K562 (cell line): Measurements from ENCODE around the gene CLSTN2. TPM values are rescaled to one million over a fixed set of nuclear protein-coding genes. Genes with fewer than 3 reads are reported as not detected.

Source experiments
- ATAC-seq: fragments of 200-7000 bp; cut with Tn5 transposase; 3 replicates; pipeline ENCODE4 v1.9.1; 2020; ENCODE audit warnings: moderate library complexity
- BruUV-seq: library from RNA; stranded (reverse); fragments of 400-500 nt; replicated peaks from 2 replicates; lab custom pipeline; 2021; lab: Mats Ljungman, UMichigan
- CTCF ChIA-PET: fragments of 300-600 bp; formaldehyde crosslinking; extraction: SDS; loops from one replicate; lab custom pipeline; 2021; ENCODE audit warnings: low intra/inter-chr PET ratio; lab: Yijun Ruan, JAX
- POLR2A ChIA-PET: fragments of 300-600, 350-650 bp; sonication (Branson Sonifier 250); formaldehyde crosslinking; extraction: SDS; loops from one replicate; lab custom pipeline; 2021; ENCODE audit warnings: antibody characterized with exemption, inconsistent platforms; lab: Yijun Ruan, JAX
- DNase-seq, 4 experiments: peaks; one replicate each; pipeline versions ENCODE4 v3.0.0 to v3.0.0-alpha.2; 2011 to 2018; ENCODE audit warnings: low spot score in 3 of 4, mixed read lengths in 3 of 4; ENCODE audit errors: extremely low read depth in 1 of 4
- FAIRE-seq: peaks from 2 replicates; lab custom pipeline; 2011; peaks lifted over from hg19 to GRCh38; lab: Jason Lieb, UNC
- H2AFZ ChIP-seq: 2 replicates; pipeline ENCODE4 v1.6.0; 2011; ENCODE audit warnings: low read depth, low read length, control low read depth, inconsistent platforms
- H3K27ac ChIP-seq: fragments of 200-600 bp; 3 replicates; pipeline ENCODE4 v1.8.0; 2011; ENCODE audit warnings: low read depth, mild to moderate bottlenecking, control low read depth, inconsistent platforms, low read length, moderate library complexity, mixed read lengths; ENCODE audit errors: extremely low read depth
- H3K27me3 ChIP-seq, 2 experiments: fragments of 300-600 bp in 1 of 2; 2 replicates in 1 of 2; 3 replicates in 1 of 2; pipeline versions ENCODE4 v1.6.0 to v1.8.0; 2011; ENCODE audit warnings: inconsistent platforms in 2 of 2, low read length in 2 of 2, mild to moderate bottlenecking in 1 of 2, mixed read lengths in 1 of 2, moderate library complexity in 1 of 2; ENCODE audit not compliant: control insufficient read depth in 2 of 2, insufficient read depth in 2 of 2
- H3K36me3 ChIP-seq: fragments of 300-600 bp; 3 replicates; pipeline ENCODE4 v1.8.0; 2011; ENCODE audit warnings: mild to moderate bottlenecking, low read length, inconsistent platforms; ENCODE audit not compliant: control insufficient read depth, insufficient read depth
- H3K4me1 ChIP-seq, 2 experiments: fragments of 200-600 bp in 1 of 2; replicated peaks in 1 of 2; 2 replicates in 1 of 2; 3 replicates in 1 of 2; pipeline versions ENCODE4 v1.5.1 to v1.8.0; 2011; ENCODE audit warnings: inconsistent platforms in 2 of 2, low read length in 2 of 2, mild to moderate bottlenecking in 1 of 2, mixed read lengths in 1 of 2, moderate library complexity in 1 of 2; ENCODE audit not compliant: control insufficient read depth in 2 of 2, insufficient read depth in 2 of 2
- H3K4me2 ChIP-seq: 2 replicates; pipeline ENCODE4 v1.6.1; 2011; ENCODE audit warnings: low read length, control low read depth, inconsistent platforms, mixed read lengths; ENCODE audit not compliant: insufficient read depth
- H3K4me3 ChIP-seq: fragments of 200-600 bp; sonication (generic), shearing (Covaris generic); 2 replicates; pipeline ENCODE4 v1.5.1; 2016; ENCODE audit warnings: control low read depth, inconsistent platforms
- H3K79me2 ChIP-seq: fragments of 200-600 bp; 3 replicates; pipeline ENCODE4 v1.8.0; 2011; ENCODE audit warnings: low read length, inconsistent platforms; ENCODE audit not compliant: control insufficient read depth, insufficient read depth
- H3K9ac ChIP-seq, 2 experiments: 2 replicates each; pipeline versions ENCODE4 v1.6.0 to v1.6.1; 2011; ENCODE audit warnings: low read depth in 2 of 2, low read length in 2 of 2, control low read depth in 1 of 2, inconsistent platforms in 1 of 2, mild to moderate bottlenecking in 1 of 2, mixed read lengths in 1 of 2; ENCODE audit not compliant: insufficient read depth in 1 of 2
- H3K9me1 ChIP-seq: one replicate; pipeline ENCODE4 v1.6.0; 2011; ENCODE audit warnings: inconsistent platforms, mild to moderate bottlenecking, low read length, moderate library complexity; ENCODE audit not compliant: control insufficient read depth, insufficient read depth
- H3K9me3 ChIP-seq: replicated peaks from 2 replicates; pipeline ENCODE4 v1.5.1; 2011; ENCODE audit warnings: low read depth, low read length, inconsistent platforms; ENCODE audit not compliant: control insufficient read depth, insufficient read depth
- H4K20me1 ChIP-seq: replicated peaks from 2 replicates; pipeline ENCODE4 v1.6.1; 2011; ENCODE audit warnings: low read length, inconsistent platforms, mixed read lengths; ENCODE audit not compliant: control insufficient read depth, insufficient read depth
- CAMTA2 ChIP-seq: fragments of 250-450 bp; sonication (Bioruptor Pico); conservative IDR thresholded peaks from 2 replicates; pipeline ENCODE4 v1.5.1; 2022
- CBX5 ChIP-seq: IDR thresholded peaks from 2 replicates; pipeline ENCODE4 v1.6.1; 2014; ENCODE audit warnings: low read depth, borderline replicate concordance
- CREB5 ChIP-seq: fragments of 250-450 bp; sonication (Bioruptor Pico); IDR thresholded peaks from 2 replicates; pipeline ENCODE4 v1.5.0; 2020; ENCODE audit warnings: mild to moderate bottlenecking
- CXXC5 ChIP-seq: fragments of 250-450 bp; sonication (Bioruptor Pico); IDR thresholded peaks from 2 replicates; pipeline ENCODE4 v1.8.0; 2022; ENCODE audit warnings: inconsistent platforms, mild to moderate bottlenecking, moderate library complexity
- DIDO1 ChIP-seq: fragments of 450-650 bp; IDR thresholded peaks from 2 replicates; pipeline ENCODE4 v1.6.1; 2016; ENCODE audit warnings: low read depth, missing biosample characterization, missing genetic modification characterization
- GABPB2 ChIP-seq: fragments of 250-450 bp; sonication (Bioruptor Pico); conservative IDR thresholded peaks from 2 replicates; pipeline ENCODE4 v1.5.1; 2021; ENCODE audit warnings: mild to moderate bottlenecking
- MNT ChIP-seq, 2 experiments: fragments of 450-650 bp; conservative IDR thresholded peaks; 2 replicates each; pipeline ENCODE4 v1.6.1; 2017; ENCODE audit warnings: mild to moderate bottlenecking in 2 of 2, moderate library complexity in 2 of 2
- MXI1 ChIP-seq: IDR thresholded peaks from 2 replicates; pipeline ENCODE4 v1.6.1; 2011; ENCODE audit warnings: low read depth, mild to moderate bottlenecking, improper control_type of control experiment, low read length
- NONO ChIP-seq, 2 experiments: fragments of 200-400 bp in 1 of 2; fragments of 450-650 bp in 1 of 2; formaldehyde crosslinking in 1 of 2; IDR thresholded peaks; 2 replicates each; pipeline ENCODE4 v1.6.1; 2017; ENCODE audit warnings: low read depth in 2 of 2, mild to moderate bottlenecking in 2 of 2, moderate library complexity in 2 of 2, low read length in 1 of 2
- PHB ChIP-seq: fragments of 250-450 bp; sonication (Bioruptor Pico); IDR thresholded peaks from 2 replicates; pipeline ENCODE4 v1.5.0; 2021
- POLR2G ChIP-seq: fragments of 200-400 bp; formaldehyde crosslinking; IDR thresholded peaks from 2 replicates; pipeline ENCODE4 v1.6.1; 2017; ENCODE audit warnings: low read depth, mild to moderate bottlenecking, antibody characterized with exemption, low read length, moderate library complexity
- SIX5 ChIP-seq, 2 experiments: IDR thresholded peaks; 2 replicates each; pipeline ENCODE4 v1.6.1; 2011; ENCODE audit warnings: low read length in 2 of 2, borderline replicate concordance in 1 of 2, low read depth in 1 of 2, mild to moderate bottlenecking in 1 of 2, moderate library complexity in 1 of 2; ENCODE audit not compliant: insufficient read depth in 1 of 2
- STAT5A ChIP-seq: IDR thresholded peaks from 2 replicates; pipeline ENCODE4 v1.6.1; 2012; ENCODE audit warnings: low read length, inconsistent platforms, borderline replicate concordance
- TBL1XR1 ChIP-seq, 2 experiments: IDR thresholded peaks; 2 replicates each; pipeline ENCODE4 v1.6.1; 2012; ENCODE audit warnings: improper control_type of control experiment in 2 of 2, low read length in 2 of 2, mild to moderate bottlenecking in 1 of 2
- ZNF830 ChIP-seq: fragments of 250-450 bp; sonication (Bioruptor Pico); IDR thresholded peaks from 2 replicates; pipeline ENCODE4 v1.5.0; 2021; ENCODE audit warnings: mild to moderate bottlenecking
- ZSCAN29 ChIP-seq: fragments of 450-650 bp; IDR thresholded peaks from 2 replicates; pipeline ENCODE4 v1.6.1; 2017
- WGBS: fragments of 100-300 bp; shearing (Covaris generic); methylation state at CpG from one replicate; pipeline ENCODE4 v1.1.6; 2016; ENCODE audit warnings: low coverage, mixed read lengths; ENCODE audit not compliant: insufficient coverage; ENCODE audit errors: missing lambda C conversion rate; 5-methylcytosine and 5-hydroxymethylcytosine counted together
- in situ Hi-C: fragments of 300-500 bp; cut with MboI; formaldehyde crosslinking; loops from 4 replicates; pipeline ENCODE4 v1.15.0; 2018; ENCODE audit warnings: inconsistent platforms, mixed read lengths
- intact Hi-C: fragments of 100-400 bp; cut with micrococcal nuclease; formaldehyde crosslinking; loops from 2 replicates; pipeline ENCODE4 v1.14.2; 2022
- polyA plus RNA-seq, 8 experiments: library from polyadenylated mRNA; depleted of rRNA in 4 of 8; stranded (reverse) in 5 of 8; unstranded in 3 of 8; fragments of >200 nt; fragmentation: Nextera tagmentation in 2 of 8; fragmentation: Illumina TruSeq in 1 of 8; extraction: Ambion mirVana in 2 of 8; extraction: Trizol in 1 of 8; gene quantifications; 2 replicates each; pipeline versions ENCODE4 v1.2.1 to v1.2.3, GENCODE V29; 2011 to 2014; ENCODE audit warnings: inconsistent platforms in 1 of 8, missing spikeins in 1 of 8
- total RNA-seq, 7 experiments: library from RNA; depleted of rRNA in 6 of 7; stranded (reverse); fragments of >200 nt in 6 of 7; fragmentation: Illumina TruSeq in 2 of 7; extraction: Trizol in 2 of 7; gene quantifications; 2 replicates each; pipeline versions ENCODE4 v1.2.1 to v1.2.3, GENCODE V29; 2011 to 2021; ENCODE audit warnings: low replicate concordance in 1 of 7

CLSTN2 gene
- total and polyA plus RNA-seq, 9 of the 15 experiments (the other 6 are each of a cell fraction or from before 2014, with no cell fraction given), result 0.02 to 0.04 (median 0.04) TPM; not detected in 6

- no peak for FAIRE-seq
- intact Hi-C loops (no loop called here), in situ Hi-C loops (no loop called here)
- H2AFZ ChIP-seq, result no peak overlapping the region
- no peak for TF ChIP-seq MXI1
- no peak for TF ChIP-seq CBX5
- no peak for TF ChIP-seq CXXC5 (CRISPR knock-in tag)
- TF ChIP-seq DIDO1 (tag), result no peak
- TF ChIP-seq CREB5 (CRISPR knock-in tag), result no peak
- no peaks in the 10 kb centered on the region for H3K9me1 ChIP-seq
- H3K36me3 ChIP-seq, result no peaks in the 10 kb centered on the region
- no peaks in the 10 kb centered on the region for H3K9me3 ChIP-seq
- no peak for DNase-seq
- ChIA-PET POLR2A (interaction anchor here (0.7 kb wide), 1 partner anchor 170 kb away, joined by 3 read pairs; no protein-coding TSS in a partner anchor), CTCF (no interaction called here)
- H3K27me3 ChIP-seq, result no peaks in the 10 kb centered on the region; a peak in 1 of 5 replicates
- no TSS peak for BruUV-seq
- no peaks in the 10 kb centered on the region for H3K79me2 ChIP-seq
- no peaks in the 10 kb centered on the region for H4K20me1 ChIP-seq
- no peak for ATAC-seq
- H3K4me3 ChIP-seq, result no peak overlapping the region
- H3K4me1 ChIP-seq, result no peaks in the 10 kb centered on the region
- WGBS, result 2% methylated on average over 3 of the region's 3 CpGs
- no peak overlapping the region for H3K4me2 ChIP-seq
- H3K27ac ChIP-seq, result no peak overlapping the region
- no peak overlapping the region for H3K9ac ChIP-seq
Observed at GRCh38 chr3:140246578-140246977, 311.6 kb downstream of the CLSTN2 start.

- Histone ChIP-seq H3K79me2 (no peaks in the 10 kb centered on the region), H3K4me2 (no peak overlapping the region), H2AFZ (no peak overlapping the region), H3K4me3 (no peak overlapping the region), H3K9me3 (no peaks in the 10 kb centered on the region), H3K36me3 (no peaks in the 10 kb centered on the region), H3K9me1 (no peaks in the 10 kb centered on the region), H4K20me1 (no peaks in the 10 kb centered on the region), H3K27me3 (peaks cover 0 to 2% of the 10 kb centered on the region in 2 experiments; a peak in 1 of 5 replicates), H3K27ac (no peak overlapping the region), H3K4me1 (no peaks in the 10 kb centered on the region), H3K9ac (no peak overlapping the region)
- POLR2A ChIA-PET, result no interaction called here
- DNase-seq (no peak), ATAC-seq (no peak), FAIRE-seq (no peak)
- in situ Hi-C loops (no loop called here), intact Hi-C loops (no loop called here)
- TF ChIP-seq POLR2G (no peak), NONO (IDR thresholded peaks at IDR 0.05; ENCODE audit: low read depth in 2 of 2, low read length in 1 of 2) (no peak), MNT (conservative IDR thresholded peaks at IDR 0.05) (no peak), ZSCAN29 (no peak), CAMTA2 (CRISPR knock-in tag) (no peak), SIX5 (IDR thresholded peaks at IDR 0.05; ENCODE audit: borderline replicate concordance in 1 of 2, insufficient read depth in 1 of 2, low read depth in 1 of 2, low read length in 2 of 2) (no peak), TBL1XR1 (IDR thresholded peaks at IDR 0.05; ENCODE audit: low read length in 2 of 2) (no peak), STAT5A (no peak), GABPB2 (no peak), ZNF830 (CRISPR knock-in tag) (no peak), PHB (CRISPR knock-in tag) (no peak)
- CTCF ChIA-PET, result no interaction called here
- BruUV-seq, result no TSS peak
Observed at GRCh38 chr3:140247775-140248174, 312.8 kb downstream of the CLSTN2 start.
